ENCODE measurements around the gene FOXC1.

Gene FOXC1

GRCh38 chr6:1584996-1585668, 24.6 kb upstream of the FOXC1 start:
- FAIRE-seq: no peak

- no peak for FAIRE-seq
Observed at GRCh38 chr6:1585669-1586049, 24.1 kb upstream of the FOXC1 start.

GRCh38 chr6:1586256-1586655, 23.5 kb upstream of the FOXC1 start:
- FAIRE-seq: no peak

- FAIRE-seq: no peak
Observed at GRCh38 chr6:1586861-1587450, 22.8 kb upstream of the FOXC1 start.

GRCh38 chr6:1587546-1587945, 22.2 kb upstream of the FOXC1 start:
- FAIRE-seq: no peak

- FAIRE-seq: no peak
Observed at GRCh38 chr6:1587977-1588376, 21.7 kb upstream of the FOXC1 start.

- FAIRE-seq: no peak
Observed at GRCh38 chr6:1589208-1589607, 20.5 kb upstream of the FOXC1 start.

GRCh38 chr6:1590580-1590979, 19.1 kb upstream of the FOXC1 start:
- FAIRE-seq: no peak

- no peak for FAIRE-seq
Observed at GRCh38 chr6:1591243-1591642, 18.5 kb upstream of the FOXC1 start.

- FAIRE-seq: no peak
Observed at GRCh38 chr6:1591926-1592325, 17.8 kb upstream of the FOXC1 start.

GRCh38 chr6:1592852-1593251, 16.9 kb upstream of the FOXC1 start:
- FAIRE-seq: no peak

- FAIRE-seq: no peak
Observed at GRCh38 chr6:1593286-1593957, 16.3 kb upstream of the FOXC1 start.

- no peak for FAIRE-seq
Observed at GRCh38 chr6:1593958-1594314, 15.8 kb upstream of the FOXC1 start.

GRCh38 chr6:1594445-1595200, 15.1 kb upstream of the FOXC1 start:
- no peak for FAIRE-seq

- no peak for FAIRE-seq
Observed at GRCh38 chr6:1595271-1596087, 14.2 kb upstream of the FOXC1 start.

- peak; percentile 54 for FAIRE-seq
Observed at GRCh38 chr6:1596088-1596852, 13.4 kb upstream of the FOXC1 start.

- no peak for FAIRE-seq
Observed at GRCh38 chr6:1597121-1597744, 12.5 kb upstream of the FOXC1 start.

- no peak for FAIRE-seq
Observed at GRCh38 chr6:1597924-1598323, 11.8 kb upstream of the FOXC1 start.

GRCh38 chr6:1598433-1598832, 11.3 kb upstream of the FOXC1 start:
- no peak for FAIRE-seq

- FAIRE-seq: no peak
Observed at GRCh38 chr6:1598886-1599285, 10.8 kb upstream of the FOXC1 start.

- FAIRE-seq: no peak
Observed at GRCh38 chr6:1599469-1599868, 10.2 kb upstream of the FOXC1 start.
